ENCODE measurements around the gene BRME1. TPM values are rescaled to one million over a fixed set of nuclear protein-coding genes. Genes with fewer than 3 reads are reported as not detected.

The BRME1 gene
- 1.6 TPM for total RNA-seq

DNA sequence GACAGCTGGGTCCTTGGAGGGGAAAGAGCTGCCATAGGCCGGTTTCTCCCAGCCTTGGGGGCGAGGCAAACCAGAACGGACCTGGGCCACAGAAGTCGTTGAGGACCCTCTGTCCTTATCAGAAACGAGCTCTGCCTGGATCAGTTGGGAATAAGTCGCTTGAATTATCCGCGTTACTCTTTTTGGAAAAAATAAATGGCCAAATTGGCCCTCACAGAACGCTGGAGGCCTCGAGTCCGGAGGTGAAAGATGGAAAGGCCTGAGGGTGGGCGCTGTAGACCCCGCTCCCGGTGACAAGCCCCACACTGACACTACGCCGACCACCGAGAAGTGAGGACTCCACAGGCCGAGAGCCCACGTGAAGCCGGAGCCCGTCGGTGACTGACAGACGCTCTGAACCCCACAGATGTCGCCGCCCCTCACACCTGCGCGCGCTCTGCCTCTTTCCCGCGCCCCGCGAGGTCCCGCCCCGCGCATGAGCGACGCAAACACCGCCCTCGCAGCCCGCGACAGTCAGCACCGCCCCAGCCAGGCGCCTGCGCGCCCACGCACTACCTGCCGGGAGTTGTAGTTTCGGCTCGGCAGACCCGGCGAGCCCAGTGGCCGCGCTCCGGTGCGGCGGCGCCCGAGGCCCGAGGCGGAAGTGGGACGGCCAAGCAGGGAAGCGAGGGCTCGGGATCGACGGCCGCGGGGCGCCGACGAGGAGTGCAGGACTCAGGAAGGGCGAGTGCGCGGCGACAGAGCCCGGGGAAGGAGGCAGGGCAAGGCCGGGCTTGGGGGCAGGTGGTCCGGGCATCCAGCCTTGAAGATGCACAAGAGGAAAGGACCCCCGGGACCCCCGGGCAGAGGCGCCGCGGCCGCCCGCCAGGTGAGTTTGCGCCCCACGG is at the start of gene BRME1, which contains the start of gene CC2D1A:
Gene BRME1 (minus strand): TSS at position 484 of the 887 bp plus-strand sequence. CDS start 1,225 bp downstream, outside the sequence.
Gene CC2D1A (plus strand): TSS at position 568 of the 887 bp plus-strand sequence. CDS start 241 bp downstream, at position 809.
- Histone ChIP-seq H3K4me1 (ENCODE audit: control insufficient read depth in 3 of 3, insufficient read depth in 3 of 3, low read length in 3 of 3) (peaks cover 12 to 14% (median 13%) of the 10 kb centered on the region in 3 donors), H3K36me3 (ENCODE audit: control insufficient read depth in 3 of 3, insufficient read depth in 3 of 3, low read length in 3 of 3) (peaks cover under 1 to 9% (median 8%) of the 10 kb centered on the region in 3 donors), H3K9me3 (ENCODE audit: control insufficient read depth in 3 of 3, low read length in 3 of 3) (no peaks in the 10 kb centered on the region), H3K27me3 (ENCODE audit: control insufficient read depth in 3 of 3, insufficient read depth in 3 of 3, low read length in 3 of 3) (no peaks in the 10 kb centered on the region), H3K27ac (ENCODE audit: low read depth, low read length) (no peak within 1 kb of the TSS), H3K9ac (ENCODE audit: low read depth in 1 of 3, low read length in 3 of 3) (peak within 1 kb of the TSS; percentile 80 to 89 (median 81)), H3K4me3 (ENCODE audit: low read length in 3 of 3) (peak within 1 kb of the TSS; percentile 77 to 87 (median 86))

DNA sequence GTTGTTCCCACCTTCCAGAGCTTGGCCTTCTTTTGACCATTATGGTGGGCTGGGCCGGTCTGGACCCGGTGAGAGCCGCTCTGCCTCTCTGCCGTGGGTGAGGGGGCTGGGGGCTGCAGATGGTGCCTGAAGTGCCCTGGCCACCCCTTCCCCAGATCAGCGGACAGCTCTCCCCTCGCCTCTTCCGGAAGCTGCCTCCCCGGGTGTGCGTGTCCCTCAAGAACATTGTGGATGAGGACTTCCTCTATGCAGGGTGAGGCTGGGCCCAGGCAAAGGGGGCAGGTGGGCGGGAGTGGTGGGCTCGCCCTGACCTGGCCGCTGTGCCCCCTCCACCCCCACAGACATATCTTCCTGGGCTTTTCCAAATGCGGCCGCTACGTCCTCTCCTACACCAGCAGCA is 48.3 kb upstream of the BRME1 start:
- peaks cover 21 to 37% (median 24%) of the 10 kb centered on the region in 3 donors for H3K36me3 ChIP-seq (ENCODE audit: control insufficient read depth in 3 of 3, insufficient read depth in 3 of 3, low read length in 3 of 3)

GRCh38 chr19:13952931-13953531 is 47.1 kb upstream of the BRME1 start:
- H3K36me3 ChIP-seq (ENCODE audit: control insufficient read depth in 3 of 3, insufficient read depth in 3 of 3, low read length in 3 of 3) = peaks cover 15 to 28% (median 23%) of the 10 kb centered on the region in 3 donors
- H3K9ac ChIP-seq (ENCODE audit: low read depth in 1 of 3, low read length in 3 of 3) = peak overlapping the region; percentile 70 to 82 (median 81)
- no peaks in the 10 kb centered on the region for H3K9me3 ChIP-seq (ENCODE audit: control insufficient read depth in 3 of 3, low read length in 3 of 3)
- H3K27me3 ChIP-seq (ENCODE audit: control insufficient read depth in 3 of 3, insufficient read depth in 3 of 3, low read length in 3 of 3) = no peaks in the 10 kb centered on the region
- H3K27ac ChIP-seq (ENCODE audit: low read depth, low read length) = no peak overlapping the region
- H3K4me3 ChIP-seq (ENCODE audit: low read length in 3 of 3) = peak overlapping the region; percentile 80 to 86 (median 83)
- peaks cover 17 to 39% (median 39%) of the 10 kb centered on the region in 3 donors for H3K4me1 ChIP-seq (ENCODE audit: control insufficient read depth in 3 of 3, insufficient read depth in 3 of 3, low read length in 3 of 3)

More for the DNA sequence above, 48.3 kb upstream of the BRME1 start:
- no peak overlapping the region for H3K4me3 ChIP-seq (ENCODE audit: low read length in 3 of 3)
- H3K27me3 ChIP-seq (ENCODE audit: control insufficient read depth in 3 of 3, insufficient read depth in 3 of 3, low read length in 3 of 3) = no peaks in the 10 kb centered on the region
- H3K27ac ChIP-seq (ENCODE audit: low read depth, low read length) = no peak overlapping the region
- peak overlapping the region in 1 of 3 donors; percentile 81 for H3K9ac ChIP-seq (ENCODE audit: low read depth in 1 of 3, low read length in 3 of 3)
- H3K9me3 ChIP-seq (ENCODE audit: control insufficient read depth in 3 of 3, low read length in 3 of 3) = no peaks in the 10 kb centered on the region
- peaks cover 17 to 44% (median 39%) of the 10 kb centered on the region in 3 donors for H3K4me1 ChIP-seq (ENCODE audit: control insufficient read depth in 3 of 3, insufficient read depth in 3 of 3, low read length in 3 of 3)

- peaks cover 16 to 37% (median 32%) of the 10 kb centered on the region in 3 donors for H3K4me1 ChIP-seq (ENCODE audit: control insufficient read depth in 3 of 3, insufficient read depth in 3 of 3, low read length in 3 of 3)
- H3K9me3 ChIP-seq (ENCODE audit: control insufficient read depth in 3 of 3, low read length in 3 of 3) = no peaks in the 10 kb centered on the region
- H3K36me3 ChIP-seq (ENCODE audit: control insufficient read depth in 3 of 3, insufficient read depth in 3 of 3, low read length in 3 of 3) = peaks cover 15 to 26% (median 22%) of the 10 kb centered on the region in 3 donors
- peak within 1 kb of the TSS; percentile 72 to 87 (median 81) for H3K9ac ChIP-seq (ENCODE audit: low read depth in 1 of 3, low read length in 3 of 3)
- H3K27me3 ChIP-seq (ENCODE audit: control insufficient read depth in 3 of 3, insufficient read depth in 3 of 3, low read length in 3 of 3) = no peaks in the 10 kb centered on the region
- peak within 1 kb of the TSS; percentile 82 to 86 (median 83) for H3K4me3 ChIP-seq (ENCODE audit: low read length in 3 of 3)
- peak within 1 kb of the TSS; percentile 76 for H3K27ac ChIP-seq (ENCODE audit: low read depth, low read length)
These were observed 46.4 kb upstream of the BRME1 start, which contains the start of gene DCAF15 for GRCh38 chr19:13952154-13952930. TSS of gene DCAF15 (plus strand) at chr19:13952509. CDS start at chr19:13952513, 4 bp downstream.

GRCh38 chr19:13951799-13952153 is 45.9 kb upstream of the BRME1 start:
- peak overlapping the region; percentile 30 to 73 (median 65) for H3K9ac ChIP-seq (ENCODE audit: low read depth in 1 of 3, low read length in 3 of 3)
- no peak overlapping the region for H3K27ac ChIP-seq (ENCODE audit: low read depth, low read length)
- peaks cover 15 to 21% (median 19%) of the 10 kb centered on the region in 3 donors for H3K36me3 ChIP-seq (ENCODE audit: control insufficient read depth in 3 of 3, insufficient read depth in 3 of 3, low read length in 3 of 3)
- no peaks in the 10 kb centered on the region for H3K27me3 ChIP-seq (ENCODE audit: control insufficient read depth in 3 of 3, insufficient read depth in 3 of 3, low read length in 3 of 3)
- H3K4me1 ChIP-seq (ENCODE audit: control insufficient read depth in 3 of 3, insufficient read depth in 3 of 3, low read length in 3 of 3) = peaks cover 14 to 31% (median 27%) of the 10 kb centered on the region in 3 donors
- H3K9me3 ChIP-seq (ENCODE audit: control insufficient read depth in 3 of 3, low read length in 3 of 3) = no peaks in the 10 kb centered on the region
- H3K4me3 ChIP-seq (ENCODE audit: low read length in 3 of 3) = peak overlapping the region; percentile 58 to 82 (median 78)

DNA sequence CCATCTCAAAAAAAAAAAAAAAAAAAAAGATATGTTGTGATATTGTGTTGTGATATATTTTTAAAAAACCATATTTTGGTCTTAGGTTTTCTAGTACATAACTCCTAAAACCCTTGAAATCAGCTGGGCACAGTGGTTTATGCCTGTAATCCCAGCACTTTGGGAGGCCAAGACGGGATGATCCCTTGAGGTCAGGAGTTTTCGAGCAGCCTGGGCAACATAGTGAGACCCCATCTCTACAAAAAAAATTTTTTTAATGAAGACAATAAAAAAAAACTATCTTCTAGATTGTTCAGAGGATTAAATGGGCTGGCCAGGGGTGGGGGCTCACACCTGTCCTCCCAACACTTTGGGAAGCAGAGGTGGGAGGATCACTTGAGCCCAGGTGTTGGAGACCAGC is 45.1 kb upstream of the BRME1 start:
- no peaks in the 10 kb centered on the region for H3K27me3 ChIP-seq (ENCODE audit: control insufficient read depth in 3 of 3, insufficient read depth in 3 of 3, low read length in 3 of 3)
- H3K36me3 ChIP-seq (ENCODE audit: control insufficient read depth in 3 of 3, insufficient read depth in 3 of 3, low read length in 3 of 3) = peaks cover 8 to 14% (median 12%) of the 10 kb centered on the region in 3 donors
- no peak overlapping the region for H3K27ac ChIP-seq (ENCODE audit: low read depth, low read length)
- no peak overlapping the region for H3K4me3 ChIP-seq (ENCODE audit: low read length in 3 of 3)
- peaks cover 9 to 24% (median 20%) of the 10 kb centered on the region in 3 donors for H3K4me1 ChIP-seq (ENCODE audit: control insufficient read depth in 3 of 3, insufficient read depth in 3 of 3, low read length in 3 of 3)
- H3K9ac ChIP-seq (ENCODE audit: low read depth in 1 of 3, low read length in 3 of 3) = no peak overlapping the region
- H3K9me3 ChIP-seq (ENCODE audit: control insufficient read depth in 3 of 3, low read length in 3 of 3) = no peaks in the 10 kb centered on the region

GRCh38 chr19:13946414-13946813 is 40.5 kb upstream of the BRME1 start:
- H3K36me3 ChIP-seq (ENCODE audit: control insufficient read depth in 3 of 3, insufficient read depth in 3 of 3, low read length in 3 of 3) = no peaks in the 10 kb centered on the region
- H3K9ac ChIP-seq (ENCODE audit: low read depth in 1 of 3, low read length in 3 of 3) = no peak overlapping the region
- no peak overlapping the region for H3K4me3 ChIP-seq (ENCODE audit: low read length in 3 of 3)
- H3K27me3 ChIP-seq (ENCODE audit: control insufficient read depth in 3 of 3, insufficient read depth in 3 of 3, low read length in 3 of 3) = no peaks in the 10 kb centered on the region
- no peak overlapping the region for H3K27ac ChIP-seq (ENCODE audit: low read depth, low read length)
- H3K4me1 ChIP-seq (ENCODE audit: control insufficient read depth in 3 of 3, insufficient read depth in 3 of 3, low read length in 3 of 3) = no peaks in the 10 kb centered on the region
- no peaks in the 10 kb centered on the region for H3K9me3 ChIP-seq (ENCODE audit: control insufficient read depth in 3 of 3, low read length in 3 of 3)

DNA sequence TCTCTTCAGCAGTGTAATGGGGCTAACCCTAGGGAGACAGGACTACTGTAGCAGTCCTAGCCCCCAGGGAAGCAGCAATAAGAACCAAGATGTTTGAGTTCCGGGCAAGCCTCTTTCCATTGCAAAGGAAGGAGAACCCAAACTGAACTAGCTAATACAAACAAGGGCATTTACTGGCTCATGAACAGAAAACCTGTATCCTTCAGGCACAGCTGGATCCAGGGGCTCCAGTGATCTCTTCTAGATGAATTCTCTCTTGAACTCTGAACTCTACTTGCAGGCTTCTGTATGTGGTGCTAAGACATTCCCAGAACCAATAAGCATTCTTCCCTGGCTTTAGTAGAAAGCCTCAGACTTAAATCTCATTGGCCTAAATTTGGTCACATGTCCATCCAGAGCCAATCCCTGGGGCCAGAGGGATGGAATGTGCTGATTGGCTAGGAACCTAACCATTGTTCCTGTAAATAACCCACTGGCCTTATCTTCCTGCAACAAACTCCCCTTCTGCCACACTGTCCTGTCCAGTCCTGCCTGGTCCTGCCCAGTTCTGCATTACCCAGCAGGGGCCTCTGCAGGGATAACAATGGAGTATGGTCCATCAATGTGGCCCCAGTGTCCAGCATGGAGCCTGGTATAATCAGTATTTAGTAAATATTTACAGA is 36.2 kb upstream of the BRME1 start:
- H3K9ac ChIP-seq (ENCODE audit: low read depth in 1 of 3, low read length in 3 of 3) = no peak overlapping the region
- H3K27me3 ChIP-seq (ENCODE audit: control insufficient read depth in 3 of 3, insufficient read depth in 3 of 3, low read length in 3 of 3) = peaks cover 4 to 7% (median 7%) of the 10 kb centered on the region in 3 donors
- no peaks in the 10 kb centered on the region for H3K36me3 ChIP-seq (ENCODE audit: control insufficient read depth in 3 of 3, insufficient read depth in 3 of 3, low read length in 3 of 3)
- no peaks in the 10 kb centered on the region for H3K9me3 ChIP-seq (ENCODE audit: control insufficient read depth in 3 of 3, low read length in 3 of 3)
- H3K27ac ChIP-seq (ENCODE audit: low read depth, low read length) = no peak overlapping the region
- H3K4me3 ChIP-seq (ENCODE audit: low read length in 3 of 3) = no peak overlapping the region
- peaks cover 0 to 2% (median 0%) of the 10 kb centered on the region in 3 donors for H3K4me1 ChIP-seq (ENCODE audit: control insufficient read depth in 3 of 3, insufficient read depth in 3 of 3, low read length in 3 of 3)

Measured in skeletal muscle tissue (tissue), 4 donors.